CD14-positive monocyte (primary cell): Measurements from ENCODE around the gene ALLC. TPM values are rescaled to one million over a fixed set of nuclear protein-coding genes. Genes with fewer than 3 reads are reported as not detected.

Source experiments
- DNase-seq, 3 donors: peaks; one replicate each; pipeline ENCODE4 v3.0.0-alpha.2; 2011 to 2022
- H2AFZ ChIP-seq: 2 replicates; pipeline ENCODE4 v1.6.0; 2012; ENCODE audit warnings: mild to moderate bottlenecking, low read depth, low read length, inconsistent platforms; ENCODE audit not compliant: insufficient read depth, poor library complexity, severe bottlenecking
- H3K27ac ChIP-seq, 2 donors: 1 replicate in 1 of 2; 2 replicates in 1 of 2; pipeline ENCODE4 v1.5.1; 2012 to 2013; ENCODE audit warnings: low read length in 2 of 2, control low read depth in 1 of 2, inconsistent platforms in 1 of 2, low read depth in 1 of 2, mild to moderate bottlenecking in 1 of 2
- H3K27me3 ChIP-seq, 2 donors: one replicate each; pipeline versions ENCODE4 v1.6.0 to v1.6.1; 2011 to 2013; ENCODE audit warnings: low read length in 2 of 2; ENCODE audit not compliant: control insufficient read depth in 2 of 2, insufficient read depth in 2 of 2
- H3K36me3 ChIP-seq, 2 donors: replicated peaks in 1 of 2; 1 replicate in 1 of 2; 2 replicates in 1 of 2; pipeline versions ENCODE4 v1.5.1 to v1.6.1; 2012 to 2013; ENCODE audit warnings: low read length in 2 of 2, control low read depth in 1 of 2, inconsistent platforms in 1 of 2, mild to moderate bottlenecking in 1 of 2; ENCODE audit not compliant: insufficient read depth in 2 of 2, control insufficient read depth in 1 of 2
- H3K4me1 ChIP-seq, 2 donors: 1 replicate in 1 of 2; 2 replicates in 1 of 2; pipeline versions ENCODE4 v1.5.1 to v1.6.1; 2012 to 2013; ENCODE audit warnings: low read length in 2 of 2, control low read depth in 1 of 2, inconsistent platforms in 1 of 2, mild to moderate bottlenecking in 1 of 2, moderate library complexity in 1 of 2; ENCODE audit not compliant: insufficient read depth in 2 of 2, control insufficient read depth in 1 of 2
- H3K4me2 ChIP-seq: replicated peaks from 2 replicates; pipeline ENCODE3; 2012; ENCODE audit warnings: low read length, moderate library complexity, mild to moderate bottlenecking; ENCODE audit not compliant: poor library complexity, severe bottlenecking; ENCODE audit errors: extremely low read depth
- H3K4me3 ChIP-seq, 3 experiments: fragments of 200-600 bp in 1 of 3; sonication (generic) in 1 of 3; replicated peaks in 1 of 3; 1 replicate in 2 of 3; 2 replicates in 1 of 3; pipeline ENCODE4 v1.5.1; 2011 to 2013; ENCODE audit warnings: low read length in 3 of 3, mild to moderate bottlenecking in 3 of 3, control low read depth in 2 of 3, low read depth in 2 of 3, inconsistent platforms in 1 of 3, moderate library complexity in 1 of 3
- H3K79me2 ChIP-seq: 2 replicates; pipeline ENCODE4 v1.6.0; 2012; ENCODE audit warnings: mild to moderate bottlenecking, control low read depth, inconsistent platforms, low read length, moderate library complexity; ENCODE audit not compliant: insufficient read depth
- H3K9ac ChIP-seq: 2 replicates; pipeline ENCODE4 v1.6.0; 2017; ENCODE audit warnings: low read length, mild to moderate bottlenecking; ENCODE audit not compliant: insufficient read depth, poor library complexity, severe bottlenecking
- H3K9me3 ChIP-seq, 2 donors: replicated peaks in 1 of 2; 1 replicate in 1 of 2; 2 replicates in 1 of 2; pipeline versions ENCODE4 v1.5.1 to v1.6.1; 2012 to 2013; ENCODE audit warnings: low read length in 2 of 2, control low read depth in 1 of 2; ENCODE audit not compliant: control insufficient read depth in 1 of 2, insufficient read depth in 1 of 2
- H4K20me1 ChIP-seq: 2 replicates; pipeline ENCODE4 v1.6.0; 2012; ENCODE audit warnings: mild to moderate bottlenecking, low read length, control low read depth, moderate library complexity; ENCODE audit not compliant: insufficient read depth
- H3K27ac Mint-ChIP-seq, 7 donors: one replicate each; pipeline ENCODE4 v1.8.0; 2020; ENCODE audit warnings: mild to moderate bottlenecking in 7 of 7, mixed read lengths in 7 of 7, moderate library complexity in 6 of 7, inconsistent platforms in 2 of 7
- H3K27me3 Mint-ChIP-seq, 3 donors: one replicate each; pipeline ENCODE4 v1.8.0; 2021 to 2022; ENCODE audit warnings: low read depth in 3 of 3, mild to moderate bottlenecking in 3 of 3, mixed read lengths in 3 of 3, moderate library complexity in 3 of 3, inconsistent platforms in 1 of 3
- H3K36me3 Mint-ChIP-seq, 2 donors: one replicate each; pipeline ENCODE4 v1.8.0; 2020; ENCODE audit warnings: mixed read lengths in 2 of 2, inconsistent platforms in 1 of 2, mild to moderate bottlenecking in 1 of 2
- H3K4me1 Mint-ChIP-seq: one replicate; pipeline ENCODE4 v1.8.0; 2020; ENCODE audit warnings: mild to moderate bottlenecking, mixed read lengths
- H3K4me3 Mint-ChIP-seq, 2 donors: one replicate each; pipeline ENCODE4 v1.8.0; 2020; ENCODE audit warnings: mild to moderate bottlenecking in 2 of 2, mixed read lengths in 2 of 2, moderate library complexity in 1 of 2
- H3K9me3 Mint-ChIP-seq, 7 donors: one replicate each; pipeline ENCODE4 v1.8.0; 2020 to 2022; ENCODE audit warnings: mixed read lengths in 7 of 7, mild to moderate bottlenecking in 6 of 7, moderate library complexity in 6 of 7, inconsistent platforms in 2 of 7
- WGBS: methylation state at CpG from one replicate; pipeline ENCODE4 v1.1.5; 2013; ENCODE audit warnings: missing lambda C conversion rate; ENCODE audit not compliant: insufficient coverage; 5-methylcytosine and 5-hydroxymethylcytosine counted together
- intact Hi-C, 2 donors: fragments of 100-400 bp; cut with micrococcal nuclease; formaldehyde crosslinking; loops; one replicate each; pipeline versions ENCODE4 v1.15.0 to v1.15.1; 2023
- polyA plus RNA-seq, 3 donors: library from polyadenylated mRNA; depleted of rRNA in 1 of 3; unstranded in 2 of 3; stranded (reverse) in 1 of 3; fragments of 300-500 nt in 2 of 3; fragments of >200 nt in 1 of 3; fragmentation: Illumina TruSeq in 2 of 3; gene quantifications; 1 replicate in 2 of 3; 2 replicates in 1 of 3; pipeline ENCODE4 v1.2.3, GENCODE V29; 2012 to 2021
- TF ChIP-seq, protein P1 (sequence below): fragments of 200-600 bp; IDR thresholded peaks from one replicate; pipeline ENCODE4 v1.8.0; 2022; ENCODE audit warnings: antibody characterized with exemption, mild to moderate bottlenecking

Gene ALLC
- polyA plus RNA-seq, 3 donors, result not detected

- Histone ChIP-seq H3K4me1 (no peaks in the 10 kb centered on the region), H3K4me2 (no peak overlapping the region), H3K79me2 (no peaks in the 10 kb centered on the region), H3K36me3 (no peaks in the 10 kb centered on the region), H4K20me1 (no peaks in the 10 kb centered on the region), H3K27me3 (no peaks in the 10 kb centered on the region), H3K9me3 (no peaks in the 10 kb centered on the region), H2AFZ (no peak overlapping the region), H3K9ac (no peak overlapping the region), H3K4me3 (no peak overlapping the region), H3K27ac (no peak overlapping the region)
- Mint-ChIP-seq H3K36me3 (no peaks in the 10 kb centered on the region), H3K9me3 (no peaks in the 10 kb centered on the region), H3K27ac (no peak overlapping the region), H3K4me1 (no peaks in the 10 kb centered on the region), H3K4me3 (no peak overlapping the region), H3K27me3 (peaks cover 0 to 5% (median 1%) of the 10 kb centered on the region in 3 donors)
- TF ChIP-seq, protein P1, sequence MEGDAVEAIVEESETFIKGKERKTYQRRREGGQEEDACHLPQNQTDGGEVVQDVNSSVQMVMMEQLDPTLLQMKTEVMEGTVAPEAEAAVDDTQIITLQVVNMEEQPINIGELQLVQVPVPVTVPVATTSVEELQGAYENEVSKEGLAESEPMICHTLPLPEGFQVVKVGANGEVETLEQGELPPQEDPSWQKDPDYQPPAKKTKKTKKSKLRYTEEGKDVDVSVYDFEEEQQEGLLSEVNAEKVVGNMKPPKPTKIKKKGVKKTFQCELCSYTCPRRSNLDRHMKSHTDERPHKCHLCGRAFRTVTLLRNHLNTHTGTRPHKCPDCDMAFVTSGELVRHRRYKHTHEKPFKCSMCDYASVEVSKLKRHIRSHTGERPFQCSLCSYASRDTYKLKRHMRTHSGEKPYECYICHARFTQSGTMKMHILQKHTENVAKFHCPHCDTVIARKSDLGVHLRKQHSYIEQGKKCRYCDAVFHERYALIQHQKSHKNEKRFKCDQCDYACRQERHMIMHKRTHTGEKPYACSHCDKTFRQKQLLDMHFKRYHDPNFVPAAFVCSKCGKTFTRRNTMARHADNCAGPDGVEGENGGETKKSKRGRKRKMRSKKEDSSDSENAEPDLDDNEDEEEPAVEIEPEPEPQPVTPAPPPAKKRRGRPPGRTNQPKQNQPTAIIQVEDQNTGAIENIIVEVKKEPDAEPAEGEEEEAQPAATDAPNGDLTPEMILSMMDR, result no peak
- WGBS, result no CpG with 5 or more reads among the region's 3 CpGs
- DNase-seq, result no peak
- intact Hi-C loops, result no loop called here
These were observed 80.5 kb downstream of the ALLC start for GRCh38 chr2:3738454-3738853.

- H3K4me3 ChIP-seq, result no peak overlapping the region
- TF ChIP-seq, protein P1, result no peak
- WGBS, result 90% methylated on average over 18 of the region's 19 CpGs
- intact Hi-C loops, result no loop called here
- no peaks in the 10 kb centered on the region for H3K4me1 ChIP-seq
- H3K27me3 Mint-ChIP-seq, result peaks cover 0 to 5% (median 1%) of the 10 kb centered on the region in 3 donors
- H3K27ac Mint-ChIP-seq, result no peak overlapping the region
- no peak overlapping the region for H3K27ac ChIP-seq
- H3K9me3 Mint-ChIP-seq, result no peaks in the 10 kb centered on the region
- no peaks in the 10 kb centered on the region for H3K36me3 Mint-ChIP-seq
- no peak overlapping the region for H2AFZ ChIP-seq
- no peaks in the 10 kb centered on the region for H3K4me1 Mint-ChIP-seq
- no peaks in the 10 kb centered on the region for H3K27me3 ChIP-seq
- H3K79me2 ChIP-seq, result no peaks in the 10 kb centered on the region
- no peaks in the 10 kb centered on the region for H3K9me3 ChIP-seq
- no peaks in the 10 kb centered on the region for H4K20me1 ChIP-seq
- H3K4me3 Mint-ChIP-seq, result no peak overlapping the region
- DNase-seq, result no peak
- no peak overlapping the region for H3K4me2 ChIP-seq
- no peaks in the 10 kb centered on the region for H3K36me3 ChIP-seq
- no peak overlapping the region for H3K9ac ChIP-seq
These were observed 81.3 kb downstream of the ALLC start for GRCh38 chr2:3739313-3739712.
